GM23338 (cell line): ENCODE measurements around the gene SLC51A. TPM values are rescaled to one million over a fixed set of nuclear protein-coding genes. Genes with fewer than 3 reads are reported as not detected.

Source experiments
- ATAC-seq: fragments of 200-7000 bp; cut with Tn5 transposase; 3 replicates; pipeline ENCODE4 v1.9.1; 2020
- DNase-seq: peaks from one replicate; pipeline ENCODE4 v3.0.0-alpha.2; 2015; ENCODE audit warnings: low spot score
- H2AFZ ChIP-seq: fragments of 200-600 bp; sonication (generic); 2 replicates; pipeline ENCODE4 v1.8.0; 2016; ENCODE audit warnings: antibody characterized with exemption, mild to moderate bottlenecking, moderate library complexity
- H3F3A ChIP-seq: fragments of 200-600 bp; sonication (generic); replicated peaks from 2 replicates; pipeline ENCODE4 v1.8.0; 2017; ENCODE audit warnings: antibody characterized with exemption, mixed run types, low read depth
- H3K27ac ChIP-seq: fragments of 200-600 bp; sonication (generic); 2 replicates; pipeline ENCODE4 v1.6.1; 2016; ENCODE audit warnings: low read depth
- H3K27me3 ChIP-seq: fragments of 200-600 bp; sonication (generic); 2 replicates; pipeline ENCODE4 v1.8.0; 2016; ENCODE audit warnings: mild to moderate bottlenecking, mixed run types, moderate library complexity; ENCODE audit not compliant: insufficient read depth
- H3K36me3 ChIP-seq: fragments of 200-600 bp; sonication (generic); 2 replicates; pipeline ENCODE4 v1.8.0; 2016; ENCODE audit warnings: mild to moderate bottlenecking; ENCODE audit not compliant: insufficient read depth
- H3K4me1 ChIP-seq: fragments of 200-600 bp; sonication (generic); 2 replicates; pipeline ENCODE4 v1.8.0; 2016; ENCODE audit warnings: mild to moderate bottlenecking, moderate library complexity; ENCODE audit not compliant: insufficient read depth
- H3K4me2 ChIP-seq: fragments of 200-600 bp; sonication (generic); 2 replicates; pipeline ENCODE4 v1.7.1; 2017; ENCODE audit warnings: mixed run types
- H3K4me3 ChIP-seq: fragments of 200-600 bp; sonication (generic); 2 replicates; pipeline ENCODE4 v1.6.1; 2016; ENCODE audit warnings: mixed run types
- H3K79me2 ChIP-seq: fragments of 200-600 bp; sonication (generic); replicated peaks from 2 replicates; pipeline ENCODE4 v1.8.0; 2017; ENCODE audit warnings: mild to moderate bottlenecking; ENCODE audit not compliant: insufficient read depth
- H3K9me2 ChIP-seq: fragments of 200-600 bp; sonication (generic); 2 replicates; pipeline ENCODE4 v1.8.0; 2017; ENCODE audit not compliant: insufficient read depth
- H4K20me1 ChIP-seq: fragments of 200-600 bp; sonication (generic); replicated peaks from 2 replicates; pipeline ENCODE4 v1.8.0; 2017; ENCODE audit warnings: mild to moderate bottlenecking; ENCODE audit not compliant: insufficient read depth
- H3K27ac Mint-ChIP-seq: 2 replicates; pipeline ENCODE4 v1.8.0; 2020; ENCODE audit warnings: inconsistent platforms, mild to moderate bottlenecking, moderate library complexity, mixed read lengths
- H3K27me3 Mint-ChIP-seq: 3 replicates; pipeline ENCODE4 v1.8.0; 2022; ENCODE audit warnings: low read depth, mild to moderate bottlenecking, moderate library complexity, mixed read lengths, inconsistent platforms; ENCODE audit not compliant: insufficient read depth, poor library complexity
- H3K36me3 Mint-ChIP-seq: 3 replicates; pipeline ENCODE4 v1.8.0; 2021; ENCODE audit warnings: low read depth, mild to moderate bottlenecking, inconsistent platforms, moderate library complexity, mixed read lengths
- H3K4me1 Mint-ChIP-seq: 3 replicates; pipeline ENCODE4 v1.8.0; 2020; ENCODE audit warnings: mild to moderate bottlenecking, inconsistent platforms, mixed read lengths
- H3K4me3 Mint-ChIP-seq: 3 replicates; pipeline ENCODE4 v1.8.0; 2021; ENCODE audit warnings: moderate library complexity, mild to moderate bottlenecking, inconsistent platforms, mixed read lengths
- H3K9me3 Mint-ChIP-seq: 3 replicates; pipeline ENCODE4 v1.8.0; 2020; ENCODE audit warnings: moderate library complexity, mild to moderate bottlenecking, inconsistent platforms, mixed read lengths
- EZH2 ChIP-seq: fragments of 200-600 bp; sonication (generic); IDR thresholded peaks from one replicate; pipeline ENCODE4 v1.8.0; 2017; ENCODE audit warnings: antibody characterized with exemption, mild to moderate bottlenecking, low read depth; ENCODE audit not compliant: unreplicated experiment
- NANOG ChIP-seq: IDR thresholded peaks from 2 replicates; pipeline ENCODE4 v1.6.1; 2016; ENCODE audit warnings: antibody characterized with exemption, borderline replicate concordance
- ZNF331 ChIP-seq: fragments of 250-450 bp; sonication (Bioruptor Pico); IDR thresholded peaks from 2 replicates; pipeline ENCODE4 v1.5.0; 2020; ENCODE audit warnings: low read depth, mild to moderate bottlenecking, moderate library complexity
- polyA plus RNA-seq: library from polyadenylated mRNA; unstranded; fragments of >200 nt; fragmentation: Nextera tagmentation; extraction: Ambion mirVana; gene quantifications from 2 replicates; pipeline ENCODE4 v1.2.1, GENCODE V29; 2016
- total RNA-seq: library from RNA; depleted of rRNA; stranded (reverse); fragments of >200 nt; shearing (Covaris generic); gene quantifications from 2 replicates; pipeline ENCODE4 v1.2.3, GENCODE V29; 2014
- TF ChIP-seq, protein P1 (sequence below): fragments of 250-450 bp; sonication (Bioruptor Pico); IDR thresholded peaks from 2 replicates; pipeline ENCODE4 v1.5.0; 2020; ENCODE audit warnings: mild to moderate bottlenecking, moderate library complexity
- TF ChIP-seq, protein P2 (sequence below): IDR thresholded peaks from 2 replicates; pipeline ENCODE4 v1.6.1; 2016; ENCODE audit warnings: antibody characterized with exemption
- TF ChIP-seq, protein P3 (sequence below), 2 experiments: fragments of 200-600 bp in 1 of 2; sonication (generic) in 1 of 2; conservative IDR thresholded peaks; 2 replicates each; pipeline versions ENCODE4 v1.5.1 to v1.6.1; 2016 to 2017; ENCODE audit warnings: antibody characterized with exemption in 2 of 2, low read depth in 2 of 2, mild to moderate bottlenecking in 2 of 2, moderate library complexity in 1 of 2

SLC51A gene
- total and polyA plus RNA-seq, 2 experiments from 2014 or later = 4.0 to 6.7 TPM

DNA sequence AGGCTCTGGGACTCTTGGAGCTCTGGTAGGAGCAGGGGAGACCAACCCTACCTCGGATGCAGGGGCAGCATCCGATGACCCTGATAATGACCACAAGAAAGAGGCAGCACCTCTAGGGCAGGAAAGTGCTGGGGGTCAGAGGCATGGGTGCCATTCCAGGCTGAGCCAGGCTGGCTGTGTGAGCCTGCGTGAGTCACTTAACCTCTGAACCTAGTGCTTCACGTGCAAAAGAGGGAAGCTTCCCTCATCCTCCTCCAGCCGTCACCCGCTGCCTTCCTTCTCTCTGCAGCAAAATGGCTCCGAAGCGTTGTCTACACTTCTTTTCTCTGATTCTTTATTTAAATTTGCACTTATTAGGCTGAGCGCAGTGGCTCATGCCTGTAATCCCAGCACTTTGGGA, 40.6 kb upstream of the SLC51A start (continued):
- no peak for TF ChIP-seq NANOG
- TF ChIP-seq, protein P1, sequence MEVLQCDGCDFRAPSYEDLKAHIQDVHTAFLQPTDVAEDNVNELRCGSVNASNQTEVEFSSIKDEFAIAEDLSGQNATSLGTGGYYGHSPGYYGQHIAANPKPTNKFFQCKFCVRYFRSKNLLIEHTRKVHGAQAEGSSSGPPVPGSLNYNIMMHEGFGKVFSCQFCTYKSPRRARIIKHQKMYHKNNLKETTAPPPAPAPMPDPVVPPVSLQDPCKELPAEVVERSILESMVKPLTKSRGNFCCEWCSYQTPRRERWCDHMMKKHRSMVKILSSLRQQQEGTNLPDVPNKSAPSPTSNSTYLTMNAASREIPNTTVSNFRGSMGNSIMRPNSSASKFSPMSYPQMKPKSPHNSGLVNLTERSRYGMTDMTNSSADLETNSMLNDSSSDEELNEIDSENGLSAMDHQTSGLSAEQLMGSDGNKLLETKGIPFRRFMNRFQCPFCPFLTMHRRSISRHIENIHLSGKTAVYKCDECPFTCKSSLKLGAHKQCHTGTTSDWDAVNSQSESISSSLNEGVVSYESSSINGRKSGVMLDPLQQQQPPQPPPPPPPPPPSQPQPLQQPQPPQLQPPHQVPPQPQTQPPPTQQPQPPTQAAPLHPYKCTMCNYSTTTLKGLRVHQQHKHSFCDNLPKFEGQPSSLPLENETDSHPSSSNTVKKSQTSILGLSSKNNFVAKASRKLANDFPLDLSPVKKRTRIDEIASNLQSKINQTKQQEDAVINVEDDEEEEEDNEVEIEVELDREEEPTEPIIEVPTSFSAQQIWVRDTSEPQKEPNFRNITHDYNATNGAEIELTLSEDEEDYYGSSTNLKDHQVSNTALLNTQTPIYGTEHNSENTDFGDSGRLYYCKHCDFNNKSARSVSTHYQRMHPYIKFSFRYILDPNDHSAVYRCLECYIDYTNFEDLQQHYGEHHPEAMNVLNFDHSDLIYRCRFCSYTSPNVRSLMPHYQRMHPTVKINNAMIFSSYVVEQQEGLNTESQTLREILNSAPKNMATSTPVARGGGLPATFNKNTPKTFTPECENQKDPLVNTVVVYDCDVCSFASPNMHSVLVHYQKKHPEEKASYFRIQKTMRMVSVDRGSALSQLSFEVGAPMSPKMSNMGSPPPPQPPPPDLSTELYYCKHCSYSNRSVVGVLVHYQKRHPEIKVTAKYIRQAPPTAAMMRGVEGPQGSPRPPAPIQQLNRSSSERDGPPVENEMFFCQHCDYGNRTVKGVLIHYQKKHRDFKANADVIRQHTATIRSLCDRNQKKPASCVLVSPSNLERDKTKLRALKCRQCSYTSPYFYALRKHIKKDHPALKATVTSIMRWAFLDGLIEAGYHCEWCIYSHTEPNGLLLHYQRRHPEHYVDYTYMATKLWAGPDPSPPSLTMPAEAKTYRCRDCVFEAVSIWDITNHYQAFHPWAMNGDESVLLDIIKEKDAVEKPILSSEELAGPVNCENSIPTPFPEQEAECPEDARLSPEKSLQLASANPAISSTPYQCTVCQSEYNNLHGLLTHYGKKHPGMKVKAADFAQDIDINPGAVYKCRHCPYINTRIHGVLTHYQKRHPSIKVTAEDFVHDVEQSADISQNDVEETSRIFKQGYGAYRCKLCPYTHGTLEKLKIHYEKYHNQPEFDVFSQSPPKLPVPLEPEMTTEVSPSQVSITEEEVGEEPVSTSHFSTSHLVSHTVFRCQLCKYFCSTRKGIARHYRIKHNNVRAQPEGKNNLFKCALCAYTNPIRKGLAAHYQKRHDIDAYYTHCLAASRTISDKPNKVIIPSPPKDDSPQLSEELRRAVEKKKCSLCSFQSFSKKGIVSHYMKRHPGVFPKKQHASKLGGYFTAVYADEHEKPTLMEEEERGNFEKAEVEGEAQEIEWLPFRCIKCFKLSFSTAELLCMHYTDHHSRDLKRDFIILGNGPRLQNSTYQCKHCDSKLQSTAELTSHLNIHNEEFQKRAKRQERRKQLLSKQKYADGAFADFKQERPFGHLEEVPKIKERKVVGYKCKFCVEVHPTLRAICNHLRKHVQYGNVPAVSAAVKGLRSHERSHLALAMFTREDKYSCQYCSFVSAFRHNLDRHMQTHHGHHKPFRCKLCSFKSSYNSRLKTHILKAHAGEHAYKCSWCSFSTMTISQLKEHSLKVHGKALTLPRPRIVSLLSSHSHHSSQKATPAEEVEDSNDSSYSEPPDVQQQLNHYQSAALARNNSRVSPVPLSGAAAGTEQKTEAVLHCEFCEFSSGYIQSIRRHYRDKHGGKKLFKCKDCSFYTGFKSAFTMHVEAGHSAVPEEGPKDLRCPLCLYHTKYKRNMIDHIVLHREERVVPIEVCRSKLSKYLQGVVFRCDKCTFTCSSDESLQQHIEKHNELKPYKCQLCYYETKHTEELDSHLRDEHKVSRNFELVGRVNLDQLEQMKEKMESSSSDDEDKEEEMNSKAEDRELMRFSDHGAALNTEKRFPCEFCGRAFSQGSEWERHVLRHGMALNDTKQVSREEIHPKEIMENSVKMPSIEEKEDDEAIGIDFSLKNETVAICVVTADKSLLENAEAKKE (CRISPR knock-in tag) = no peak
- TF ChIP-seq, protein P2, sequence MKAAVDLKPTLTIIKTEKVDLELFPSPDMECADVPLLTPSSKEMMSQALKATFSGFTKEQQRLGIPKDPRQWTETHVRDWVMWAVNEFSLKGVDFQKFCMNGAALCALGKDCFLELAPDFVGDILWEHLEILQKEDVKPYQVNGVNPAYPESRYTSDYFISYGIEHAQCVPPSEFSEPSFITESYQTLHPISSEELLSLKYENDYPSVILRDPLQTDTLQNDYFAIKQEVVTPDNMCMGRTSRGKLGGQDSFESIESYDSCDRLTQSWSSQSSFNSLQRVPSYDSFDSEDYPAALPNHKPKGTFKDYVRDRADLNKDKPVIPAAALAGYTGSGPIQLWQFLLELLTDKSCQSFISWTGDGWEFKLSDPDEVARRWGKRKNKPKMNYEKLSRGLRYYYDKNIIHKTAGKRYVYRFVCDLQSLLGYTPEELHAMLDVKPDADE = no peak

DNA sequence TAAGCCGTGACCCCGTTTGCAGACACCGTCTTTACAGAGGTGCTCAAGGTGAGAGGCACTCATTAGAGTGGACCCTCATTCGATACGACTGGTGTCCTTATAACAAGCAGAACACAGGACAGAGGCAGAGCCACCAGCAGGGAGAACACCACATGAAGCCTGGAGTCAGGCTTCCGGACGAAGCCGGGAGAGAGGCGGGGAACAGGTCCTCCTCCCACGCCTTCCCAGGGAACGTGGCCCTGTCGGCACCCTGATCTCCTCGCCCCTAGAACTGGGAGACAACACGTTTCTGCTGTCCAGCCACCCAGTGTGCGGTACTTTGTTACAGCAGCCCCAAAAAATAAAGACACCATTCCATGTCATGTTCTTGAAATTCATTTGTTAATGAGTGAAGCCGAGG, 38.8 kb upstream of the SLC51A start:
- Mint-ChIP-seq H3K4me3 (no peak overlapping the region; the same call in 2 of the 3 replicates), H3K9me3 (no peaks in the 10 kb centered on the region), H3K27me3 (no peaks in the 10 kb centered on the region), H3K36me3 (no peaks in the 10 kb centered on the region), H3K27ac (no peak overlapping the region), H3K4me1 (peaks cover 22% of the 10 kb centered on the region)
- H3K4me3 ChIP-seq = no peak overlapping the region
- H3K4me2 ChIP-seq = no peak overlapping the region
- peaks cover 15% of the 10 kb centered on the region for H3K4me1 ChIP-seq
- no peaks in the 10 kb centered on the region for H4K20me1 ChIP-seq
- H2AFZ ChIP-seq = peak overlapping the region; percentile 4; the same call in 1 of the 2 replicates
- no peak for DNase-seq
- no peaks in the 10 kb centered on the region for H3K36me3 ChIP-seq
- no peaks in the 10 kb centered on the region for H3K79me2 ChIP-seq
- no peaks in the 10 kb centered on the region for H3K9me2 ChIP-seq
- H3K27me3 ChIP-seq = no peaks in the 10 kb centered on the region
- no peak overlapping the region for H3K27ac ChIP-seq
- no peak; the same call in 1 of the 3 replicates for ATAC-seq
- no peaks in the 10 kb centered on the region for H3F3A ChIP-seq
- TF ChIP-seq ZNF331 (CRISPR knock-in tag) = no peak
- TF ChIP-seq, protein P1 (CRISPR knock-in tag) = no peak
- TF ChIP-seq, protein P3, sequence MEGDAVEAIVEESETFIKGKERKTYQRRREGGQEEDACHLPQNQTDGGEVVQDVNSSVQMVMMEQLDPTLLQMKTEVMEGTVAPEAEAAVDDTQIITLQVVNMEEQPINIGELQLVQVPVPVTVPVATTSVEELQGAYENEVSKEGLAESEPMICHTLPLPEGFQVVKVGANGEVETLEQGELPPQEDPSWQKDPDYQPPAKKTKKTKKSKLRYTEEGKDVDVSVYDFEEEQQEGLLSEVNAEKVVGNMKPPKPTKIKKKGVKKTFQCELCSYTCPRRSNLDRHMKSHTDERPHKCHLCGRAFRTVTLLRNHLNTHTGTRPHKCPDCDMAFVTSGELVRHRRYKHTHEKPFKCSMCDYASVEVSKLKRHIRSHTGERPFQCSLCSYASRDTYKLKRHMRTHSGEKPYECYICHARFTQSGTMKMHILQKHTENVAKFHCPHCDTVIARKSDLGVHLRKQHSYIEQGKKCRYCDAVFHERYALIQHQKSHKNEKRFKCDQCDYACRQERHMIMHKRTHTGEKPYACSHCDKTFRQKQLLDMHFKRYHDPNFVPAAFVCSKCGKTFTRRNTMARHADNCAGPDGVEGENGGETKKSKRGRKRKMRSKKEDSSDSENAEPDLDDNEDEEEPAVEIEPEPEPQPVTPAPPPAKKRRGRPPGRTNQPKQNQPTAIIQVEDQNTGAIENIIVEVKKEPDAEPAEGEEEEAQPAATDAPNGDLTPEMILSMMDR (conservative IDR thresholded peaks at IDR 0.05; ENCODE audit: low read depth in 2 of 2) = no peak
- TF ChIP-seq EZH2 = no peak
- TF ChIP-seq NANOG = no peak
